ENCODE data around the gene IL1RAP.
"Not testable (repeated sequence)": the region's sequence is repeated elsewhere in the genome, so short reads cannot be mapped to it uniquely, and the experiment has no call there.

The IL1RAP gene

DNA sequence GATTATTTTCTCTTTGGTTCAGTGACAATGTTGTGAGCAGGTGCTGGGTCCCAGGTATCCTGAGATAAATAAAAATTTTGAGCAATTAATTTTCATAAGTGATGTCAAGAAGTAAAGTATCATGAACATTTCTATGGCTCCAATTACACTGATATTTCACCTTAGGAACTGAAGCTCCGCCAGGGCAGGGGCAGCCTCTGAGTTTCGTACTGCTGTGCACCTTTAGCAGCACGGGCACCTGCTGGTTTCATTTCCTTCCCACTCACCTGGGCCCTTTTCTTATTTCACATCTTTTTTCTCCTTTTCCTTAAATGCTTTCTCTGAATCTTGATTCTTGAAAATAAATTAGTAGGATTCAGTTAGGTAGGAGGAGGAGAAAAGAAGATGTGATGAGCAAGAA, 1.2 kb upstream of the IL1RAP start:
- no peak for DNase-seq (ENCODE audit: low read depth in 2 of 2)

DNA sequence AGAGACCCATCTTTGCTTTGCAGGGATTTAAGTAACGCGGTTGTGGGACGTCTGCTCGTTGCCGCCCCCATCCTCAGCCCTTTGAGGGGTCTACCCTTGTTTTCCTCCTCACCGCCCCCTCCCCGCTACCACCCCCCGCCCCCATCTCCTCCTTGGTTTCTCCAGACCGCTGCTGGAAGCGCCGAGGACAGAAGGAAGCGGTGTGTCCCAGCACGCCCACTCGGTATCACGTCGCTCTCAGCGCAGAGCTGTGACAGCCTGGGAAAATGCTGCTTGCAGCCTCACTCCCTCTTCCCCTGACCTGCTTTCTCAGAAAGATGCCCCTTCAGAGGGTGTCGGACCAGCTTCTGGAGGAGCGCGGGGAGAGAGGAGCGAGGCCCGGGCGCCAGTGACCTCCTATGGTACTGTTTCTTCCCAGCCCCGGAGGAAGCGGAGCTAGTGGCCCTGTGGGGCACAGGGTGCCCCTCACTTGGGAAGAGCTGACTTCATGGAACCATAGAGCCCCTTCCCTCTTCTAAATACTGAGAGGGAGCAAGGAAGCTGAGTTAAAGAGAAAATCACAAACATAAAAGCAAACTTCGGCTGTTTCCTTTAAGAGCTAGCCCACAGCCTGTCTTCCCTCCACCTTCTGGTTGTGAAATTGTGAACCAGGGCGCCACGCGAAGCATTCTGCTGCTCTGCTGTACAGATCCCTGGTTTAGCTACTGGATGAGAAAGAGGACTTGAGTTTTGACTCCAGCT, 698 bp downstream of the IL1RAP start:
- DNase-seq (ENCODE audit: low read depth in 2 of 2) = no peak

DNA sequence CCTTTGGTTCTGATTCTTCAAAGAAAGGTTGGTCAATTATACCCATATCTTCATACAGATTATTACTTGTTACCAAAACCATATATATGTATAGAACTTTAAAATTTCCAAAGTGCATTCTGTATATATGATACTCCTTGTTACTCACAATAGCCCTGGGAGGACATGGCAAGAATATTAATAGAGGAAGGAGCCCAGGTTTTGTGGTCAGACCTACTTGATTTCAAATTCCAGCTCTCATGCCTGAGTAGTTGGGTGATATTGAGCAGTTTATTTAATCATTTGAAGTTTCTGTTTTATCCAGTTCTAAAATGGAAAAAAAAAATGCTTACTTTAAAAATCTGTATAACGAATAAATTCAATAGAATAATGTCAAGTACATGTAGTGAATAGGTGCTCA, 2.5 kb downstream of the IL1RAP start:
- no peak for DNase-seq (ENCODE audit: low read depth in 2 of 2)

DNA sequence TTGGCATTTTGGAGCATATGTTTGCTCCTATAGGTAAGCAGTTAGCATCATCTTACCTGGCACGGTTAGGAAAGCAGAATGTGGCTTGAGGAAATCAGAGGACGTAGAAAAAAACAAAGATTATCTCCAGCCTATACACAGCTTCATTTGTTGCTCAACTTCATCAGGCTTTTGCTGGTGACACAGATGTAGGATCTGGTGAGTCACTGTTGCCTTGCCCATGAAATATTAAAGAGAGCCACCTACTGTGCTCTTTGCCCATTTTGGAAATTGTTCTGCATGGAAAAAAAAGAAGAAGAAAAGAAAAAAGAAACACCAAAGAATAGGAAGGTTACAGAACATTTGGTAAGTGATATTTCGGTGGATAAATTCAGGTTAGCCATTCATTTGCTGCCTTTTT, 3.8 kb downstream of the IL1RAP start:
- DNase-seq (ENCODE audit: low read depth in 2 of 2) = no peak

DNA sequence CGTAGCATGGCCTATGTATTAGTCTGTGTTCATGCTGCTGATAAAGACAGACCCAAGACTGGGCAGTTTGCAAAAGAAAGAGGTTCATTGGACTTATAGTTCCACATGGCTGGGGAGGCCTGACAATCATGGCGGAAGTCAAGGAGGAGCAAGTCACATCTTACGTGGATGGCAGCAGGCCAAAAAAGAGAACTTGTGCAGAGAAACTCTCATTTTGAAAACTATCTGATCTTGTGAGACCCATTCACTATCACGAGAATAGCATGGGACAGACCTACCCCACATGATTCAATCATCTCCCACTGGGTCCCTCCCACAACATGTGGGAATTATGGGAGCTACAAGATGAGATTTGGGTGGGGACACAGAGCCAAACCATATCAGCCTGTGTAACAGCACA, 4.6 kb downstream of the IL1RAP start:
- not testable (repeated sequence) for DNase-seq (ENCODE audit: low read depth in 2 of 2)

DNA sequence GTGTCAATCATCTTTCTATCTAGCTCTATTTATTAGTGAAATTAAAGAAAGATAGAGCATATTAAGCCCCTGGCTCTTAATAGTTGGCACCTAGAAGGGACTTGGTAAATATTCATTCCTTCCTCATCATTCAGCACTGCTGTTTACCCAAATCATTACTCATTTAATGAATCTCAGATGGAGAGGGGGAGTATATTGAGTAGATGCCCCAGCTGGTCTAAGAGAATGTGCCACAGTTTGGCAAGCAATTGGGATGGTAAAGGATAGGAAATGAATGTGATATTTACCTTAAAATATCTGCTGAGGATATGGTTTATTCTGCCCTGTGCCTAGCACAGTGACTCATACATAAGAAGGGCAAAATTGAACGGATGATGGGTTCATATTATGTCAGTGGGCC, 6.0 kb downstream of the IL1RAP start:
- DNase-seq (ENCODE audit: low read depth in 2 of 2) = no peak

DNA sequence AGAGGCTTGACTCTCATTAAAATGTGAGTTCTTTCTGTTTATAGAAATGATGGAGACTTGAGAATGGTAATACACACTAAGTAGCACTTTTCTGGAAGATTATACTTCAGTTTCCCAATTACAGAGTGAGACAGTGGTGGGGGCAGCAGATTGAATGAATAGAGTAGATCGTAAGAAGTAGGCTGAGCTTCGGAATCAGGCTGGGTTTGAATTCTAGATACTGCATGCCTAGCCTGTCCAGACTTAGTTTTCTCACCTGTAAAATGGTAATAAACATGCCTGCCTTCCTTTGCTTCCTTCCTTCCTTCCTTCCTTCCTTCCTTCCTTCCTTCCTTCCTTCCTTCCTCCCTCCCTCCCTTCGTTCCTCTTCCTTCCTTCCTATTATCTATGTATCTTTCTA, 8.1 kb downstream of the IL1RAP start:
- DNase-seq (ENCODE audit: low read depth in 2 of 2) = no peak

DNA sequence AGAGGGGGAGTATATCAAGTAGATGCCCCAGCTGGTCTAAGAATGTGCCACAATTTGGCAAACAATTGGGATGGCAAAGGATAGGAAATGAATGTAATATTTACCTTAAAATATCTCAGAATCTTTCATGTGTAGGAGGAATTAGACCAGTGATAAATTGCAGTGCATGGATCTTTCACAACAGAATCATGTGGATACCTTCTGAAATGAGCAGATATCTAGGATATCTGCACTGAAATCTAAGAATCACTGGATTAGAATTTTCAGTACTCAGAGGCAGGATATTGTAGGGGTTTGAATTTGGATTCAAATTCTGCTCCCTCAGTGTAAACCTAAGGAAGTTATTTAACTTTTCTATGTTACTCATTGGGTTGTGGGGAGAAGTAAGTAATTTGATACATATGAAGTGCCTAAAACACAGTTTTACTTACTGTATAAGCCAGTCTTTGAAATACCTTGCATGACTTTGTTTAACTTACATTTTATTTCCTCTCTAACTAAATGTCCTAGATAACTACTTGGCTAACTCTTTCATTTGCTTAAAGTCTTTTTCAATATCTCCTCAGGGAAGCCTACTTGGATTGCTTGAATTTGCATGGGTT, 8.8 kb downstream of the IL1RAP start:
- no peak for DNase-seq (ENCODE audit: low read depth in 2 of 2)

DNA sequence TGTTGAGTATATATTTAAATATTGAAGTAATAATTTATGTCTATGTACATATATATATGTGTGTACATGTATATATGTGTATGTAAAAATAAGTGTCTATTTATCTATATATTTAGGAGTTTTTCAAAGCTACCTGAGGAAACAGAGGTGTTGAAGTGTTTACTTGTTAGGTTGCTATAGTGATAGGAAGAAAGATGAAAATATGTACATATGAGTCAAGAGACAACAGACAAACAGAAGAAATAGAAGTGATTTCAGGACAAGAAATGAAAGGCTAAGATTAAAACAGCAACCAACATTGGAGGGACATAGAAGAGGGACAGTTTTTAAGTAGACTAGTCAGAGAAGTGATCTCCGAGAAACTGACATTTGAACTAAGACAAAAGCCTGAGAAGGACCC, 11.1 kb downstream of the IL1RAP start:
- DNase-seq (ENCODE audit: low read depth in 2 of 2) = no peak

DNA sequence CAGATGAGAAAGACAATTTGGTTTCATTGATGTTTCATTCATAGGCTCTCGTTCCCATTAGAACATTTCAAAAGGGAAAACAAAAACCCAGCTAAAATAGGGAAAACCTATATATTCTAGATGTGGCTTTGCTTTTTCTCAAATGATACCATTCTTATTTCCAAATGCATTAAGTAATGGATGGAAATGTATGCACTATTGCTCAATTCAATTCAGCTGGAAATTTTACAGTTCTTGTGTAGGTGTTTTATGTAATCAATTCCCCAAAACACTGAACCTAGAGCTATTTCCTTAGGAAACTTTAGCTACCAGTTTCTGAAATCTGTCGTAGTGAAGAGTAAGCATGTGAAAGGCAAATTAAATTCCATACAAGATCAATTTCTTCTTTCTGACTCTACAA, 11.7 kb downstream of the IL1RAP start:
- no peak for DNase-seq (ENCODE audit: low read depth in 2 of 2)

DNA sequence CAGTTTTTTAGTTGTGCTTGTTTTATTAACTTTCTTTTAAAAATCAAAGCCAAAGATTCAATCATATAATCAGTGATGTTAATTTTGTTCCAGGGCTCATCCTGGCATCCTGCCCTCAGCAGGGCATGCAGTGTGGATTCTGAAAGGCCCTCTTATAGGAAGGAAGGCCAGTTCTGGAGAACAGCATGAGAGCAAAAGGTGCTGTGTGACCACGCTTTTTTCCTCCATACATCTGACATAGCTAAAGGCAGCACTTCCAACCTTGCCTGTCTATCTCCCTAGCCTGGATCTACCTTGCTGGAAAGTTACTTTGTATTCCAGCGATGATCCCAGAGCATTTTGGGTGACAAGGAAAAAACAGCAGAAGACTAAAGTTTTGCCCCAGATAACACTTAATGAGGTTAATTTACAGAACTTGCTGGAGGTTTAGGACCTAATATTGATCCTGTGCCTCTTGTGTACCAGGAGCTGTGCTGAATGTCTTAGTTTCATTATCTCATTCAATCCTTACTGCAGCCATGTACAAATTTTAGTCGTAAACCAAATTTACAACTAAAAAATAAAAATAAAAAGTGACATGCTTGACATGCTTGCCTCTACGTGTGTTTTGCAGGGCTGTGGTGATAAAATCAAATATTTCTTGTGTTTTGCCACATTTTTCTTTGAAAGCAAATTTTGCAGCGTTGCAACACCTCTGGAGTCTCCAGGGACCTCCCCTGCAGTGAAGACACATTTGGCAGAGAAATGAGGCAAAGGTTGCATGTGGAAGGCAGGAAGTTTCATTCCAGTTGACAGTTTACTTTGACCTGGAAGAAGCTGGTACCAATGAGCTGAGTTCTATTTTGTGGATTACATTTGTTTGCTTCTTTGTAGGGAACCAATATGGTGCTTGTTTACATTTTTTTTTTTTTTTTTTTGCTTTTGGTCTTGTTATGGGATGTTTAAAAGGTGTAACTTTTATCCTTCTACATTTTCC, 13.2 kb downstream of the IL1RAP start:
- no peak for DNase-seq (ENCODE audit: low read depth in 2 of 2)

DNA sequence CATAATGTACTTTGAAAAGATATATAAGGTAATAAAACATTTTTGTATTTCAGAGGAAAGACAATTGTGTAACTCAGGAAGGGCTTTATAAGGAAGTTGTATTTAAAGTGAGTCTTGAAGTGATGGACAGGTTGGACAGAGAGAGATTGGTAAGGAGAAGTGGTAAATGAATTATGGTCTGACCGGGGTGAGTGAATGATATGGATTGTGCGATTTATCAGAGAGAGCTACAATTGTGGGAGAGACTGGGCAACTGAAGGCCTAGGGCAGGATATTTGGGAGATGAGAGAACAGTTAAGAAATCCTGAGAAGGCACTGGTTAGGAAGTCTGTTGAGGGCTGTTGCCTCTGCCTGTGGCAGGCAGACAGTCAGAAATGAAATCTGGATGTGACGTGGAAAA, 14.8 kb downstream of the IL1RAP start:
- DNase-seq (ENCODE audit: low read depth in 2 of 2) = no peak

DNA sequence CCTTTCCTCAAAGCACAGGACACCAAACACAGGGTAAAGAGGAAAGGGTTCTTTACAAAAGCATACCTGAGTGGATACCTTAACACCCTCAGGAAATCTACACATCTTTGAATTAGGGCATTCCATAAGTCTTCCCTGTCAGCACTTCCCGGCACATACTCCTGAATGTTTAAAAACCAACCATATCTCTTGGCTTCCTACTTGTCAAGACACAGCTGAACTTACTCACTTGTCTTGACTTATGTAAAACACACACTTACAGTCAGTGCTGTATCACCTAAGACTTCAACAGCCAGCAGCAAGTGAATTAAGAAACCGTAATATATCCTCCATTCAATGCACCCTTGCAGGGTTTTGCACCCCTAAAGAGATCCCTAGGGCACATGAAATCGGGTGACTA, 17.5 kb downstream of the IL1RAP start:
- no peak for DNase-seq (ENCODE audit: low read depth in 2 of 2)

DNA sequence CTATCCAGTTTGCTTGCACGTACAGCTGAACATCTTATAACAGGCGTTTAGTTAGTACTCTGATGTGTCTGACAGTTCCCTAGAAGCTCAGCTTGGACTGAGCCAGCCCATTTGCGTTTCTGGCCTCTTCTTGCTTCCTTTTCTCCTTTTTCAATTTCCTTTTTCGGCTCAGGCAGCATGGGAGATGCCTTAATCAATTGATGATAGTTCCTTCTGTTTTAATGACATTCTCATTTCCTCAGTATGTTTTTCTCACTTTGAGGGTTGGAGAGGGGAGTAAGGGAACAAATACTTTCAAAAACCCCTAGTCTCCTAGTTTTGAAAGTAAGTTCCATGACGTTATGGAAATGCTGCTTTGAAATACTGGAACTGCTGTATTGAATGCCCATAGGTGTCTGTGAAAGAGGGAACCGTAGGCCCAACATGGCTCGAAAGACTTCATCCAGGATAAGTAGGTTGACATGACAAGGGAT, 18.9 kb downstream of the IL1RAP start:
- no peak for DNase-seq (ENCODE audit: low read depth in 2 of 2)

DNA sequence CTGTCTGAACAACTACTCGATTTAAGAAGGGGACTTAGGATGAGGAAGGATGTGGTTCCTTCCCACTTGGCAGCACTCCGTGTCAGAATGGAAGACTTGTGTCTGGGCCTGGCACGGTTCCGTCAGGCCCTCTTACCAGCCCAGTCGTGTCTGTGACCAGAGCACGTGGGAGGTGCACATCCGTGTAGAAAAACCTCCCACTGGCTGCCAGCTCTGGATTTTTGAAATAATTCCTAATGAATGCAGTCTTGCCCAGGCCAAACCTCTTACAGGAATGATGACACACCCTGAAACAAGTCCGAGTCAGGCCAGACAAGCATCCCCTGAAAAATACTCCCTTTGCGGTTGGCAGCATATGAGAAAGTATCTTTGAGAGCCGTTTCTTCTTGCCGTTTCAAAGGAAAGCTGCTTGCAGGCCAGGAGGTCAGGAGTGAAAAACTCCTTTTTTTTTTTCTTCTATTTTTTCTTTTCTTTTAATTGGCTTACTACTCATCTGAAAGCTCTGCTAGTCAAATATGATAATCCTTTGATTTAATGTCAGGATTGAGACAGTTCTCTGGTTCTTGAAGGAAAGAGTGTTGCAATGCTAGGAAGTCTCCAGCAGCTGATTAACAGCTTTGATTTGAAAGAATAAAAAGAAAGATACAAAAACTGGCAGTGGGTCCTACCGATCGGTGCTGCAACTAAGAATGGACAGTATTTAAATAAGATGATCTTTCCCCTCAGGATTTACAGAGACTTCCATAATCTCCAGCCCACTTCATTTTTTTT, 19.8 kb downstream of the IL1RAP start:
- DNase-seq (ENCODE audit: low read depth in 2 of 2) = no peak

DNA sequence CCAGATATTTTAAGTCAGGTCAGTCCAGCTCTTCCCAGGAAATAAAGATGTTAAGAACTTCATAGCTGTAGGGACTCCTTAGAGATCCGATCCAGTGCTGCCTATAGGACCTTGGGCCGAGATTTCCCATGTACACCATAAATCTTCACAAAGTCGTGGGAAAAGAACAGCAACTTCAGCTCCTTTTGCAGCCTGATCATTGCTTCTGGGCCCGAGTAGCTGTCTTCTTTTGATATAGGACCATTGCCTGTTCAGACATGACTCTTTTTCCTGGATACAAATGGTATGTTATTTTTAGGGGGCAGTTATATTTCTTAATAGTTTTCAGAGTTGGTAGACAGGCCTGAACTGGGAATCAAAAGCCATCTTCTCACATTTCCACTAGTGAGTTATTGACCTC, 20.5 kb downstream of the IL1RAP start:
- no peak for DNase-seq (ENCODE audit: low read depth in 2 of 2)

DNA sequence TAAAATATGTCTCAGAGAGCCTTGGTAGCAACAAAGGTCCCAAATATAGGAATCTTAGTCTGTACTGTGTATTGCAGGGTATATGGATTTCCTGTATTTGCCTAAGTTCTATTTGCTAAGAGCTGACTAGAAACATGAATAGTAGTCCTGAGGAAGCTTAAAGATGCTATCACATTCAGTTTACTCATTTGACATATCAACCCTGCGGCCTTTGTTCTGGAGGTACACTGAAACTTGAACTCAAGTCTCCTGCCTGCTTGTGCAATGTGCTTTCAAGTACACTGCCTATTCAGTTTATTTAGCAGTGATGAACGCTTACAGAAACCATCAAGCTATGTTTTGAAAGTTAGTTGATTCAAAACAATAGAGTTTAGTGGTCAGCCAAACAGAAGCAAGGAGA, 21.1 kb downstream of the IL1RAP start:
- DNase-seq (ENCODE audit: low read depth in 2 of 2) = no peak

DNA sequence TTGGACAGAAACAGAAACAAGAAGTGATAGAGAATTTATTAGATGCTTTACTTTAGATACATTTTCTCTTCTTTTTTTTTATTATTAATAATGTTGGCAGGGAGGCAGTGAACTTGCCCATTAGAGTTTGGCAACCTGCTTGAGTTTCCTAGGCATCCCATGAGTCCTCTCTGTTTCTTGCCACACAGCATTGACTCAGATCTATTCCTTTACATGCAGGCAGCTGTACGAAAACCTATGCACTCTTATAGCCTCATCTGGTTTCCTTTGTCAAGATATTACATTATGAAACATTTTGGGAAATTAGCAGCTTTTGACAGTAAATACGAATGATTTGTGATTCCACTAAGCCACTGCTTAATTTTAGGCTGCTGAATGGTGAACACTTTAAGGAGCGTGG, 23.3 kb downstream of the IL1RAP start:
- no peak for DNase-seq (ENCODE audit: low read depth in 2 of 2)

DNA sequence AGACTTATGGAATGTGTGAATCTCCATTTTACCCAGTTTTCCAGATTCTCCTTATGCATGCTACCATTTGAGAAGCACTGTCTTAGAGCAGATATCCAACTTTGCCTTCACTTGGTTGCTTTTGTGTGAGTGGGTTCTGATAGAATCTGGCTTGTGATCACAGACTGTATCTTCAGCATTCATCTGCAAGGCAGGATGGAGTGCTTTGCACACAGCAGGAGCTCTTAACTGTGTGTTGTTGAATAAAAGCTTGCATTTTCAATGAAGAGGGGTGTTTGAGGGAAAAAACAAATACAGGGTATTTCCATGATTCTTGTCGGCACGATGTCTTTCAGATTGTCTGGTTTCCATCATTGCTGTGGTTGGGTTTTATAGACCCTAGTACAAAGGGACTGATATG, 24.4 kb downstream of the IL1RAP start:
- DNase-seq (ENCODE audit: low read depth in 2 of 2) = no peak

DNA sequence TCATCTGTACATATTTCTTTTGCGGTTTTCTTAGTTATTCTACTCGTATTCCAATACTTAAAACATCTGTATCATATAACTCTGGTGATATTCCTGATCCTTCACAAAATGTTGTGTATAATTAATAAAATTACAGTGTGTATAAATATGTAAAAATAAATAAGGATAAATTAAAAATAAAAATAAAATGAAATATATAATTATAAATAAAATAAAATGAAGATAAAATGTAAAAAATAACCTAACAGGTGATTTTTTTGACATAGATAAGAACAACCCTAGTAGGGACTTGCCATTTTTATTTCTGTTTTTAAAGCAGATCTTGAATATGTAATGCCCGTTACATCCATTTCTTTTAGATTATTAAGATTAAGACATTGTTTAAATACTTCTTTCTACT, 25.6 kb downstream of the IL1RAP start:
- DNase-seq (ENCODE audit: low read depth in 2 of 2) = no peak

DNA sequence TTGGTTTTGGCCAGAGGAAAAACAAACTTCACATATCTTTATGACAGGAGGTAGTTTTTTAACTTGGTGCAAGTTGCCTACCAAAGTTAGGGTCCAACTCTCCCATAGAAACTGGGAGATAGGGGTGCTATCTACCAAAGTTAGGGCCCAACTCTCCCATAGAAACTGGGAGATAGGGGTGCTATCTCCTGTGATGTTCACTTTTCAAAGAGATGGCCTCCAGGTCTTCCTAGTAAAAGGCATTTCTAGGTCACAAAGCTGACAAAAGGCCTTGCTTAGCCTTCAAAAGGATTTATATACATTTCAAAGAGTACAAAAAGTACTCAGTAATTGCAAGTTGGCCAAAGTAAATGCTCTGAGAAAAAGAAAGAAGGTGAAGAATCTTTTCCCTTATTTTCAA, 27.1 kb downstream of the IL1RAP start:
- no peak for DNase-seq (ENCODE audit: low read depth in 2 of 2)

DNA sequence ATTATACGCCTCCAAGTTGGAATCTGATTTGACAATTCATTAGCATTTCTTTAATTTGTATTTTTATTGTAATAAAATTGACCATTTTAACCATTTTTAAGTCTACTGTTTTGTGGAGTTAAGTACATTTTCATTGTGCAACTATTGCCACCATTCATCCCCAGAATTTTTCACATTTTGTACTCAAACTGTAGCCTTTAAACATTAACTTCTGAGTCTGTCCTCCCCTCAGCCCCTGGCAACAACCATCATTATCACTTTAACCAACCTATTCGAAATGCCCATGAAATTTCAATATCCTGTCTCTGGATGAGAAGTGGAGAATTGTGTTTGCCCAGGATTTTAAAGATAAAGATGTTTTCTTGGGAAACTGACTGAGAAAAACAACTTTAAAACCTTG, 27.7 kb downstream of the IL1RAP start:
- no peak for DNase-seq (ENCODE audit: low read depth in 2 of 2)
